Progenitor cell of endocrine pancreas (in vitro differentiated cells): ENCODE results near the gene HBB. TPM values are rescaled to one million over a fixed set of nuclear protein-coding genes. Genes with fewer than 3 reads are reported as not detected.

ENCODE experiments used
- DNase-seq: peaks from one replicate; pipeline ENCODE4 v3.0.0; 2021; ENCODE audit warnings: low spot score; ENCODE audit not compliant: unreplicated experiment
- H3K27ac Mint-ChIP-seq: 2 replicates; pipeline ENCODE4 v1.8.0; 2021; ENCODE audit warnings: mild to moderate bottlenecking, moderate library complexity, mixed read lengths
- H3K27me3 Mint-ChIP-seq: 2 replicates; pipeline ENCODE4 v1.8.0; 2021; ENCODE audit warnings: mixed read lengths
- H3K36me3 Mint-ChIP-seq: 2 replicates; pipeline ENCODE4 v1.8.0; 2022; ENCODE audit warnings: mixed read lengths; ENCODE audit not compliant: insufficient read depth
- H3K4me1 Mint-ChIP-seq: 2 replicates; pipeline ENCODE4 v1.8.0; 2021; ENCODE audit warnings: low read depth, mixed read lengths
- H3K4me3 Mint-ChIP-seq: 2 replicates; pipeline ENCODE4 v1.8.0; 2021; ENCODE audit warnings: low read depth, mild to moderate bottlenecking, moderate library complexity, mixed read lengths
- H3K9me3 Mint-ChIP-seq: 2 replicates; pipeline ENCODE4 v1.8.0; 2021; ENCODE audit warnings: low read depth, mixed read lengths
- total RNA-seq: library from RNA; stranded (reverse); gene quantifications from 2 replicates; pipeline ENCODE4 v1.2.1, GENCODE V29; 2021
- TF ChIP-seq, protein P1 (sequence below): fragments of 200-600 bp; sonication (generic); IDR thresholded peaks from one replicate; pipeline ENCODE4 v1.5.0; 2021; ENCODE audit warnings: antibody characterized with exemption, mild to moderate bottlenecking; ENCODE audit not compliant: unreplicated experiment

Gene HBB
- total RNA-seq, 1 donor from 2014 or later, result not detected

- H3K36me3 Mint-ChIP-seq, result no peaks in the 10 kb centered on the region
- H3K4me3 Mint-ChIP-seq, result no peak overlapping the region
- no peak for DNase-seq
- TF ChIP-seq, protein P1, sequence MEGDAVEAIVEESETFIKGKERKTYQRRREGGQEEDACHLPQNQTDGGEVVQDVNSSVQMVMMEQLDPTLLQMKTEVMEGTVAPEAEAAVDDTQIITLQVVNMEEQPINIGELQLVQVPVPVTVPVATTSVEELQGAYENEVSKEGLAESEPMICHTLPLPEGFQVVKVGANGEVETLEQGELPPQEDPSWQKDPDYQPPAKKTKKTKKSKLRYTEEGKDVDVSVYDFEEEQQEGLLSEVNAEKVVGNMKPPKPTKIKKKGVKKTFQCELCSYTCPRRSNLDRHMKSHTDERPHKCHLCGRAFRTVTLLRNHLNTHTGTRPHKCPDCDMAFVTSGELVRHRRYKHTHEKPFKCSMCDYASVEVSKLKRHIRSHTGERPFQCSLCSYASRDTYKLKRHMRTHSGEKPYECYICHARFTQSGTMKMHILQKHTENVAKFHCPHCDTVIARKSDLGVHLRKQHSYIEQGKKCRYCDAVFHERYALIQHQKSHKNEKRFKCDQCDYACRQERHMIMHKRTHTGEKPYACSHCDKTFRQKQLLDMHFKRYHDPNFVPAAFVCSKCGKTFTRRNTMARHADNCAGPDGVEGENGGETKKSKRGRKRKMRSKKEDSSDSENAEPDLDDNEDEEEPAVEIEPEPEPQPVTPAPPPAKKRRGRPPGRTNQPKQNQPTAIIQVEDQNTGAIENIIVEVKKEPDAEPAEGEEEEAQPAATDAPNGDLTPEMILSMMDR, result no peak
- peaks cover 2% of the 10 kb centered on the region for H3K4me1 Mint-ChIP-seq
- H3K27ac Mint-ChIP-seq, result no peak overlapping the region
- H3K9me3 Mint-ChIP-seq, result no peaks in the 10 kb centered on the region
- H3K27me3 Mint-ChIP-seq, result no peaks in the 10 kb centered on the region
Measured at GRCh38 chr11:5237420-5237819, 10.5 kb upstream of the HBB start.

DNA sequence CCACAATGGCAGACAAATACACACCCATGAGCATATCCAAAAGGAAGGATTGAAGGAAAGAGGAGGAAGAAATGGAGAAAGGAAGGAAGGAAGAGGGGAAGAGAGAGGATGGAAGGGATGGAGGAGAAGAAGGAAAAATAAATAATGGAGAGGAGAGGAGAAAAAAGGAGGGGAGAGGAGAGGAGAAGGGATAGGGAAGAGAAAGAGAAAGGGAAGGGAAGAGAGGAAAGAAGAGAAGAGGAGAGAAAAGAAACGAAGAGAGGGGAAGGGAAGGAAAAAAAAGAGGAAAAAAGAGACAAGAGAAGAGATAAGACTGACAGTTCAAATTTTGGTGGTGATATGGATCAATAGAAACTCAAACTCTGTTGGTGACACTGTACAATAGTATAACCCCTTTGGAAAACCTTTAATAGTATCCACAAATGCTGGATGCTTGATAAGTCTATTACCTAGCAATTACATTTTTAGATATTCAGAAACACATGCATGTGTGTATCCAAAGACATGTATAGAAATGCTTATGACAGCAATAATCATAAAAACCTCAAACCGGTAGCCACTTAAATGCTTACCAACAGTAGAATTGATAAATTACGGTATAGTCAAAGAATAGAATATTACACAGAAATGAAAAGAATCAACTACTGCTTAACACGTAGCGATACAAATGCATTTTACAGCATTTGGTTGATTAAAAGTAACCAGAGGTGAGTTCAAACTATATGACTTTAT is 8.7 kb upstream of the HBB start:
- Mint-ChIP-seq H3K36me3 (no peaks in the 10 kb centered on the region), H3K9me3 (no peaks in the 10 kb centered on the region)

DNA sequence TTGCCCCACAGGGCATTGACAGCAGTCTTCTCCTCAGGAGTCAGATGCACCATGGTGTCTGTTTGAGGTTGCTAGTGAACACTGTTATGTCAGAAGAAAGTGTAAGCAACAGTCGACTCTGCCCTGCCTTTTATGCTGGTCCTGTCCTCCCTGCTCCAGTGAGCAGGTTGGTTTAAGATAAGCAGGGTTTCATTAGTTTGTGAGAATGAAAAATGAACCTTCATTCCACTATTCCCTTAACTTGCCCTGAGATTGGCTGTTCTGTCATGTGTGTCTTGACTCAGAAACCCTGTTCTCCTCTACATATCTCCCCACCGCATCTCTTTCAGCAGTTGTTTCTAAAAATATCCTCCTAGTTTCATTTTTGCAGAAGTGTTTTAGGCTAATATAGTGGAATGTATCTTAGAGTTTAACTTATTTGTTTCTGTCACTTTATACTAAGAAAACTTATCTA is 7.5 kb upstream of the HBB start, which contains the start of gene HBD:
HBD (minus strand) TSS at position 103 of the 454 bp plus-strand sequence; CDS start at position 53, 50 bp downstream.
- TF ChIP-seq, protein P1, result no peak
- Mint-ChIP-seq H3K27me3 (no peaks in the 10 kb centered on the region), H3K9me3 (no peaks in the 10 kb centered on the region), H3K4me1 (peaks cover 2% of the 10 kb centered on the region), H3K4me3 (no peak within 1 kb of the TSS), H3K27ac (no peak within 1 kb of the TSS), H3K36me3 (no peaks in the 10 kb centered on the region)
- no peak for DNase-seq

More for the DNA sequence above, 8.7 kb upstream of the HBB start:
- H3K27me3 Mint-ChIP-seq, result no peaks in the 10 kb centered on the region
- TF ChIP-seq, protein P1, result no peak
- peaks cover 2% of the 10 kb centered on the region for H3K4me1 Mint-ChIP-seq
- H3K4me3 Mint-ChIP-seq, result no peak overlapping the region
- H3K27ac Mint-ChIP-seq, result no peak overlapping the region
- no peak for DNase-seq

DNA sequence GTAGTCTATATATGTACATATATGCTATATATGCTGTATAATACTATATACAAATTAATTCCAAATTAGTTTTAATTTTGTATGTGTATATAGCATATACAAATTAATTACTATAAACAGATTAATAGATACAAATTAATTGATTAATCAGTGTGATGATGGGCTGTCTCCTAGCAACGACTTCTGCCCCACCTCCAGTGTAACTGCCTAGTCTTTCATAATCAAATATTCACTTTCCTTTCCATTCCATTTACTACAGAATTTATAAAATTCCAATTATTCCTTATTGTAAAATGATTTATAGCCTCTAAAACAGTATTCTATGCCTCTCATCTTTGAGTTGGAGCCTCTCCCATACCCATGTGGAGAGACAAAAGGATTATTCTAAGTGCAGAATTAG is 6.4 kb upstream of the HBB start:
- TF ChIP-seq, protein P1, result no peak
- no peaks in the 10 kb centered on the region for H3K27me3 Mint-ChIP-seq
- H3K27ac Mint-ChIP-seq, result no peak overlapping the region
- no peaks in the 10 kb centered on the region for H3K9me3 Mint-ChIP-seq
- no peak for DNase-seq
- peaks cover 2% of the 10 kb centered on the region for H3K4me1 Mint-ChIP-seq
- H3K36me3 Mint-ChIP-seq, result no peaks in the 10 kb centered on the region
- H3K4me3 Mint-ChIP-seq, result no peak overlapping the region

GRCh38 chr11:5232821-5233220 is 6.0 kb upstream of the HBB start:
- no peak for DNase-seq
- Mint-ChIP-seq H3K27ac (no peak overlapping the region), H3K4me1 (peaks cover 2% of the 10 kb centered on the region), H3K27me3 (no peaks in the 10 kb centered on the region), H3K36me3 (no peaks in the 10 kb centered on the region), H3K4me3 (no peak overlapping the region), H3K9me3 (no peaks in the 10 kb centered on the region)
- TF ChIP-seq, protein P1, result no peak
